Fibroblast of villous mesenchyme (primary cell): ENCODE results near the gene CDK6. TPM values are rescaled to one million over a fixed set of nuclear protein-coding genes. Genes with fewer than 3 reads are reported as not detected.

Experiments used
- DNase-seq: peaks from one replicate; pipeline ENCODE4 v3.0.0-alpha.2; 2010; ENCODE audit warnings: low read depth
- H3K4me3 ChIP-seq: 2 replicates; pipeline ENCODE4 v1.5.1; 2011; ENCODE audit warnings: low read depth, mild to moderate bottlenecking, low read length
- CTCF ChIP-seq: IDR thresholded peaks from 2 replicates; pipeline ENCODE4 v1.5.1; 2012; ENCODE audit warnings: low read depth, mild to moderate bottlenecking, low read length; ENCODE audit not compliant: insufficient read depth
- total RNA-seq: library from RNA; depleted of rRNA; stranded (reverse); fragments of >200 nt; gene quantifications from 2 replicates; pipeline ENCODE4 v1.2.3, GENCODE V29; 2012

The CDK6 gene
- total RNA-seq, 1 donor: 30.7 TPM

DNA sequence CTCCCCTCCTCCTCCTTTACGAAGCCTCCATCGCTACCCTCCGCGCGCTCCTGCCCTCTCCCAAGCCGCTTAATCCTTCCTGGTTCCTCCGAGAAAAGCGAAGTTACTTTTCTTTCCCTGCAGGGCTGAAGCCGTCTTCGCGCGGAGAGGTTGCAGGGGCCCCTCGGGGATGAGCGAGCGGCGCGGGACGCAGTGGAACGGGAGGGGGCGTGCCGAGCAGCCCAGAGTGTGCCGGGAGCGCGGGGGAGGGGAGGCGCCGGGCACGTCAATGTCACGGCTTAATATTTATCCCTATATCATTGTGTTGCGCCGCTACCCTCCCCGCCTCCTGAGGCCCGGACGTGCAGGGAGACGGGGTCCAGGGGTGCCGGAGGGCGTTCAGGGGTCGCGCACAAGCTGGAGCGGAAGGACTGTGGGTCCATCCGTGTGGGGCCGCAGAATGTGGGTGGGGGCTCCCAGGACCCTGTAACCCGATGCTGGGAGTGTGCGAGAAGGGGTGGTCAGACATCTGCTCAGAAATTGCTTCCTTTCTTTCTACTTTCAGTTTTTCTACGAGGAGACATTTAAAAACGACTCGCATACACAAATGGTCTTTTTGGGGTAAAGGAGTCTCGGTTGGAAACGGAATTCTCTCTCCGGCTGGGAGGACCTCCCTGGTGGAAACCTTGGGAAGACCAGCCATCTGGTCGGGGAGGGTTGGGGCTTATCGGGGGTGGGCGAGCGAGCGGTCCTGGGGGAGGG lies 2.4 kb downstream of the CDK6 start:
- peak; percentile 81 for DNase-seq
- TF ChIP-seq CTCF: no peak
- H3K4me3 ChIP-seq: peak overlapping the region; percentile 87

- peak; percentile 79 for DNase-seq
- peak overlapping the region; percentile 87 for H3K4me3 ChIP-seq
- peak; percentile 77 for TF ChIP-seq CTCF
These were observed 3.2 kb downstream of the CDK6 start for GRCh38 chr7:92833024-92833765.

DNA sequence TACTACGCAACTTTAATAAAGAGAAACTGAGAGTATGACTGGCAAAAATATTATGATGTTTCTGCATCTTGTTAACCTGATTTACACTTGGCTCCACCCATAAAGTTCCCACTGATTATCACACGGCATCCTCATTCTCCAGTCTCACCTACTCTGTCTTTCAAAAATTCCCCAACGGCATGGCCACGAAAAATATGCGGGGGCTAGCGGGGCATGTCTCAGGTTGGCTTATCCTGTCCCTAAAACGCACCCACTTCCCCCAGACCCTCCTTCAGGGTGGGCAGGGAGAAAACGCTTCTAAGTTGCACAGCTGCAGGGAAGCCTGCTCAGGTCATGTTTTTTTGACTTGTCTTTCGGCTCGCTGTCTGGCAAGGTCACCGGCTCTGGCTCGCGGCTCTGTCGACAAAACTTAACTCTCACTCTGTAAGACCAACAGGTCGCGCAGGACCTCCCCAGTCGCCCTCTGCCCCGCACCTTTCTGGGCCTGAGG lies 3.8 kb downstream of the CDK6 start:
- no peak for DNase-seq
- H3K4me3 ChIP-seq: peak overlapping the region; percentile 87
- TF ChIP-seq CTCF: no peak

GRCh38 chr7:92831716-92832533 lies 4.4 kb downstream of the CDK6 start:
- no peak for TF ChIP-seq CTCF
- peak overlapping the region; percentile 87 for H3K4me3 ChIP-seq
- DNase-seq: peak; percentile 88

DNA sequence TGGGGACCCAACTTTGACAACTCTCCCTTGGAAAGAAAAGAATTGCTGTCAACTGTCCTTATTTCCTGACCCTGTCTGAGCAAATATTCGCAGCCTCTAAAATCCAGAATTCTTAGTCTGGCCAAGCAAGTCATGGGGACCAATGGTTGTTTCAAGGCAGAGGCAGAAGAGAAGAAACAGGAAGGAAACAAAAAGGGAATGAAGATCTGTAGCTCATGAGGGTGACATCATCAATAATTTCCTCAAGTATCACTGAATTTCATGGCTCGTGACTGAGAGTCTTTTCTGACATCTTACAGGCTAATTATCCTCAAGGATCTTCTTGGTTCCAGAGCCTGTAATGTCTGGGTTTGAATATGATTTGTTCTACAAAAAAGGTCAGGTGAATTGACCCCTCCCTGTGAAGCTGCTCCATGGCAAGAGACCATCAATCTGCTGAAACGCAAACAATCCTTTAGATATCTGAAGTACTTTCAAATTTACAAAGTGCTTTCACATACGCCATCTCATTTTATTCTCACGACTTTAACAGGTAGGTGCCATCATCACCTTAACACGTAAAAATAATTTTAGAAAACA lies 5.8 kb downstream of the CDK6 start:
- TF ChIP-seq CTCF: no peak
- H3K4me3 ChIP-seq: peak overlapping the region; percentile 87
- DNase-seq: peak; percentile 5

GRCh38 chr7:92830027-92830426 lies 6.3 kb downstream of the CDK6 start:
- no peak for TF ChIP-seq CTCF
- no peak overlapping the region for H3K4me3 ChIP-seq
- no peak for DNase-seq
